Activated naive CD4-positive, alpha-beta T cell treated with anti-CD3 and anti-CD28 coated beads, Interleukin-2, amount 50 U/mL, for 16 hours (primary cell): ENCODE data around the gene NFYB.
A peak's percentile ranks its signal among the peaks of the same experiment; 100 is the strongest.
"Not testable (repeated sequence)": the region's sequence is repeated elsewhere in the genome, so short reads cannot be mapped to it uniquely, and the experiment has no call there.

Experiments
- DNase-seq: peaks from one replicate; pipeline ENCODE4 v3.0.0-alpha.2; 2020

NFYB gene

DNA sequence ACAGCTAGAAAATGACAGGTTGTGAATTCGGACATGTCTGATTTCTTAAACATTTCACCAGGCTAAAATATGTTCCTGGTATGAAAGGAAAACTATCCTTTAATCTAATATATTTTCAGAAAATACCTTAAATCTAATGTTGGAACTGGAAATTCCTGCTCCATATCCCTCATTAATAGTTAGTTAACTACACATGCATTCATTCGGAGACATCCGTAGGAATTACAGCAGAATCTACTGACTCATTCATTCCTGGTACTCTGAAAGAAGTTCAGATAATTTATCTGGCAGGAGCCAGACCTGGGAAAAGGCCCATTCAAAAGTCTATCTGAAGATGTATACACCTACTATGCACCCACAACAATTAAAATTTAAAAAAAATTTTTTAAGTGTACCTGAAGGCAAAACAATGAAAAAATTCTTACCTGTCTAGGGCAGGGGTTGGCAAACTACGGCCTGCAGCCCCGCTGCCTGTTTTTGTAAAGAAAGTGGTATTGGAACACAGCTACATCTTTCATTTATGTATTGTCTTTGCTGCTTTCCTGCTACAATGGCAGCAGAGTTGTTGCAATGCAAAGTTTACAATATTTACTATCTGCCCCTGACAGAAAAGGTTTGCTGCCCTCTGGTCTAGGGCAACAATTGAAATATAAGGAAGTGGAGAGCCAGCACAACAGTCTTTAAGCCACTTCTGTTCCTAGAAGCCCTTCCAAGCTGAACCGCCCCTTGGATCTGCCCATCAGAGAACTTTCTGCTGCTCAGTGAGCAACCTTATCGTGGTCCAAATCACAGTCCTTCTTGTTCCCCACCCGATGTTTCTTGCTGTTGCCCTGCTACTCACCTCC is 17.9 kb upstream of the NFYB start:
- DNase-seq: no peak

GRCh38 chr12:104154806-104155205 is 16.8 kb upstream of the NFYB start:
- DNase-seq: no peak

- no peak for DNase-seq
These were observed 16.3 kb upstream of the NFYB start for GRCh38 chr12:104154286-104154685.

DNA sequence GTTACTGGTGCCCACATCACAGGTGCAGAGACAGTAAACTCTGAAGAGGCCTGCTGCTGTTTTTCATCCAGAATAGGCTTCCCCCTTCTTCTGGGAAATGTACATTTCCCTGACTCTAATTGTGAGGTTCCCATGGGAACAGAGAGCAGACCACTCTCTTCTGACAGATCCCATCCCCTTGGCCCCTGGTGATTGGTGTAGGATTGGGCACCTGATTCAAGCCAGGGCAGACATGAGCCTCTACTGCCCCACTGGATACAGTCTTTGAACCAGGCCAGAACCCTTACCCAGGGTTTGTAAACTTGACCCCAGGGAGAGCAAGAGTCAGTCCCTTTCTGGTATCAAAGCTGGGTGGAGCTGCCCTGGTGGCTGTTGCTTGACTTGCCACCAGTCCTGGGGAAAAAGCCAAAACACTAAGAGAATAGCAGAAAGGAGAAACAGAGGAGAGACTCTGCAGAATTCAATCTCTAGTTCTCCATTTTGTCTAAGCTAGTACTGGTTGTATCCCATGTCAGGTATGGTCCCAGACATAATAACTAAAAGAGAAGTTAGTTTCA is 14.8 kb upstream of the NFYB start:
- no peak for DNase-seq

DNA sequence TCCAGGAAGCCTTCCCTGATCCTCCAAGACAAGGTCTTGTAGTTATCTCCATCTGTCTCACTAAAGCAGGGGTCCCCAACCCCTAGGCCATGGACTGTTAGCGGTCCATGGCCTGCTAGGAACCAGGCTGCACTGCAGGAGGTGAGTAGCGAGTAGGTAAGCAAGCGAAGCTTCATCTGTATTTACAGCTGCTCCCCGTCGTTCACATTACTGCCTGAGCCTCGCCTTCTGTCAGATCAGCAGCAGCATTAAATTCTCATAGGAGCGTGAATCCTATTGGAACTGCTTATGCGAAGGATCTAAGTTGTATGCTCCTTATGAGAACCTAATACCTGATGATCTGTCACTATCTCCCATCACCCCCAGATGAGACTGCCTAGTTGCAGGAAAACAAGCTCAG is 12.4 kb upstream of the NFYB start:
- no peak for DNase-seq

DNA sequence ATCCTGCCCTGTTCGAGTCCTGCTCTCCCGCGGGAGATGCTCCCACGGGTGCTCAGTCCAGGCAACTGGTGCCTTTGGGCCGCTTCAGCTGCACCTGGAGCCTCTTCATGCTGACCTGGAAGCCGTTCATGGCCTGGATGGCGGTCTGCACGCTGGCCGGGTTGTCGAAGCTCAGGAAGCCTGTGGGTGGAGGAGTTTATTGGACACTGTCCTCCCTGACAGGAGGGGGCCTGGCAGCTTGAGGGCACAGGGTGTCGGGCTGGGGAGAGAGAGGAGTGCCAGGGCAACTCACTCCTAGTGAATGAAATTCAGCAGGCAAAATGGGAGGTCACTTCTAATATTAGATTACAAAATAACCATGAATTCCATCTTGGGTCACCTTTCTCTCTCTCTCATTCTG is 9.3 kb upstream of the NFYB start:
- DNase-seq: no peak

DNA sequence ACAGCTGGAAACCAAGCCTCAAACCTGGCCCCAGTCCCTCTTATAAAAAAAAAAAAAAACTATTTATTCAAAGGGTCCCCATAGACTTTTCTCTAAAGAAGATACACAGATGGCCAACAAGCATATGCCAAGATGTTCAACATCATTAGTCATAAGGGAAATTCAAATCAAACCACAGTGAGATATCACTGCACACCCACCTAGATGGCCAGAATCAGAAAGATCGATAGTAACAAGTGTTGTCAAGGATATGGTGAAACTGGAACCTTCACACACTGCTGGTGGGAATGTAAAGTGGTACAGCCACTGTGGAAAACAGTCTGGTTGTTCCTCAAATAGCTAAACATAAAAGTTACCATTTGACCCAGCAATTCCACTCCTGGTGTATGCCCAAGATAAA is 5.9 kb upstream of the NFYB start:
- no peak for DNase-seq

GRCh38 chr12:104143002-104143401 is 5.0 kb upstream of the NFYB start:
- no peak for DNase-seq

- DNase-seq: no peak
These were observed 4.5 kb upstream of the NFYB start for GRCh38 chr12:104142543-104142942.

GRCh38 chr12:104138797-104139152 is 765 bp upstream of the NFYB start:
- DNase-seq: no peak

DNA sequence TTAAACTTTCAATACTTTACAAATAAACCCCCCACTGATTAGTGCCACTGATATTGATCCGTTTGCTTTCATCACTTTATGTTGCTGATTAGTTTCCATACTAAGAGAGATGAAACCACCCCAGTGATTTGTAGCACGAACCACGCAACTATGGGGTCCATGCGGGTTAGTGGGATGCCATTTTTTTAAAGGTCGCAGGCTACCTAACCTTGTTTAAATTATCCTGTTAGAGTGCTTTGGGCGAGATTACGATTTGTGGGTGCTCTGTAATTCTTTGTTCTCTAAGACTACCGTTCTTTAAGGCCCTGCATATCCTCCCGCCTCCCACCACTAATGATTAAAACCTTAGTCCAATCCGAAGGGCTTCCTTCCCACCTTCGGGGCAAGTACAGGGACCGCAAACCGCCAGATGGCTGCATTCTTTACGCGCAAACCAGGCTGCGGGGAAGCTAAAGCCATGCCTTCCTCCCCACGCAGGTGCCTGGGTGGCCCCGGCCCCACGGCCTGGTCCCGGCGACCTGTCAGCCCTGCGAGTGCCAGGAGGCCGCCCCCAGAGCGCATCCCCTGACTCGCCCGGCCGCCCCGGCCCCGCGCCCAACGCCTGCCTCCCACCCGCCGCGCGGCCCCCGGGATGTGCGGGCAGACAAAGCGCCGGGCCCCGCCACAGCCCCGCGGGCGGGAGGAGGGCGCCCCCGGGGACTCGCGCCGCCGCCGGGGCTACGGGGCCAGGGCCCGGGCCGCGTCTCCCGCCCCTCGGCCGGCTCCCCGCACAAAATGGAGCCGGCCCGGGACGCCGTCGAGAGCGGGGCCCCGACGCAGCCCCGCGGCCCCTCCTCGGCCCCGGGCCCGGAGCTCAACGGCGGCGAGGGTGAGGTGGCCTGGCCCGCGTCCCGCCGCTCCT is 759 bp downstream of the NFYB start:
- DNase-seq: peak; percentile 47

GRCh38 chr12:104136577-104136976 is 1.4 kb downstream of the NFYB start:
- DNase-seq: no peak

DNA sequence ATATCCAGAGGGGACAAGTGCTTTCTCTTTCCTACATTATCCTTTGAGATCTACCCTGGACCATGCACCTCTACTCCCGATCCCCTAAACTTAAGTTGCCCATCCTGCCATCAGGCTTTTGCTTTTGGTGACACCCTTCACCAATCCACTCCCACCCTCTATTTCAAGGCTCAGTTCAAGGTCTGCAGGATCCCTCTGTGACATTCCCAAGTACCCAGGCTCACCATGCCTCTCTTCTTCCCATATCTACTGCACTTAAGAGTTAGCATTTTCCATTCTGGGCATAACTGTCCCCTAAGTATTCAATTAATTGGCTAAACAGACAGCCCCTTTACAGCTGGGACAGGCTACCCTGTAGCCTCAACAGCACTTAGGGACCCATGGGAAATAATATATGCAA is 3.1 kb downstream of the NFYB start:
- DNase-seq: no peak

DNA sequence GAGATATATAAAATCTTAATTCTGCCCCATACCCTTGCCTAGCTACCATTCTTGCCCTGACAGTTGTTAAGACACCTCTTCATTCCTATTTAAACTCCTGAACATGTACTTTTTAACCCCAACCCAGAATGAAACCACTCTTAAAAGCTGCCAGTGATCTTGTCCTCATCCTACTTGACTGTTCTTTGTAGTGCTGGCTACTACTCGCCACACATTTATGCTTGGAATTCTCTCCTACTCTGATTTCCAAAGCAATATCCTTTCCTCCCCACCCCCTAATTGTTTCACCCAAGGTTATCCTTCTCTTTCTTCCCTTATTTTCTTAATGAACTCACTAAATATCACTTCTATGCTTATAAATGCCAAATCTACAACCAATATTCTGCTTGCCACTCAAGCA is 4.1 kb downstream of the NFYB start:
- DNase-seq: no peak

DNA sequence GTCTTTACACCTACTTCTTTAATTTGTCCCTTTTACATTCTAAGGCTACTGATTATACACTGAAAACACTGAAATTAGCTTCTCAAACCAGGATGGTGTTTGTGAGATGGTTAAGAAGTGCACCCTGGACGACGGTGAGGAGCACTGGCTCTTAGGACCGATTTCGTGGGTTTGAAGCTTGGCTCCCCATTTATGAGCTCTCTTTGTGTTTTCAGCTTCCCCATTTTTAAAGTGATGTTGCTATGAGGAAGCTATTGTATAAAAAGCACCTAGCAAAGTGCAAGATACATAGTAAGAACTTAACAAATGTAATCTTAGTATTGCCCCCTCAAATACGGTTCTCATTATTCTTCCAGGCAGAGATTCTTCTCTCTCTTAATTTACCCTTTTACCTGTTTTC is 4.7 kb downstream of the NFYB start:
- no peak for DNase-seq

DNA sequence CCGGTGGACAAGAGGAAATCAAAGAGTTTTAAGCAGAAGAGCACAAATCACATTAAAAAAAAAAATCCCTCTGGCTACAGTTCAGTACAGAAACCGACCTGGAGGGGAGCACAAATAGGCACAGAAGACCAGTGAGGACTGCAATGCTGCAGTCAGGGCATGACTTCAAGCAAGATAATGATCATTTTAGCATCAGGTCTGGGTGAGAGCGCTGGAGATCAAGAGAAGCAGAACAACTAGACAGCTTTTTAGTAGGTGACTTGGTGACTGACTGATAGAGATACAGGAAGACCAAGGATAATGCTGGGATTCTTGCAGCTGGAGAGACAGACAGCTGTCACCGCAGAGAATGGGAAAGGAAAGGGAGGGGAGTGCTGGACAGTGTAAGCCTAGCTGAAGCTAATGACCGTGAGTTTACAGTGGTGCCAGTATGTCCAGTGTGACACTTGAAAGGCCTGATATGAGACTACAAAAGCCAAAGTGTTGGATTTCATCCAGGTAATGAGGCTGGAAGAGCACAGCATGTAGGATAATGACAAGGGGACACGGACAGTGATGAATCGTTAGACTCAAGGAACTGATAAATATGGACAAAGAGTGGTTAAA is 5.6 kb downstream of the NFYB start:
- DNase-seq: no peak

DNA sequence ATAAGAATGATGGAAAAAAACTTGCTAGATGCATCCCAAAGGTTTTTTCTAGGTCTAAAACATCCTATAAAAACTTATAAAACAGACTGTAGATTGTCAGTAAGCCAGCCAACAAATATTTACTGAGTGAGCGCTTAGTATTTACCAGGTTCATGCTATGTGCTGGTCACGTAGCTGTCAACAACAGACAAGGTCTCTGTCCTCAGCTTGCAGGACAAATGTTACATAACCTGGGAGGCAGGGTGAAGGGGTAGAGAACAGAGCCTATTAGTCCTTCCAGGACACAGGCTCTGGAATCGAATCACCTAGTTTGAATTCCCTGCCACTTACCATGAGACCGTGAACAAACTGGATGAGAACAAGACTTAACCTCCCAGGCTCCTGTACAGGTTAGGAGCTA is 6.4 kb downstream of the NFYB start:
- no peak for DNase-seq

- DNase-seq: no peak
These were observed 7.2 kb downstream of the NFYB start for GRCh38 chr12:104130760-104131159.

DNA sequence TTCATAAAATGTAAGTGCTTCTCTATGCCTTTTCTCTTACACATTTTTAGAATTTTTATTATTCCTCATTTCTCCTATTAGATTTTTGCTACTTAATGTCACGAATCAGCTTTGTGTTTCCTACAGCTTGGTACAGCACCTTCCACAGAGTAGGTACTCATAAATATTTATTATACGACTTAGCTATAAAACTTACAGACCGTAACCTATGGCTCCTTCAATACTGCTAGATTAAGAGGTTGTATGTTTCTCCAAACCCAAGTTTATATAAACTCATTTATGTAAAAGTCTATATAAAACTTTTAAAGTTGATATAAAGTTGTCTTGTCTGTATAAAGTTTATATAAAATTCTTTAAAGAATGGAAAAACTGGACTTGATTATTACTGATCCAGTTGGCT is 11.5 kb downstream of the NFYB start:
- DNase-seq: no peak

GRCh38 chr12:104122298-104122697 is 15.7 kb downstream of the NFYB start:
- no peak for DNase-seq

GRCh38 chr12:104121001-104121400 is 17.0 kb downstream of the NFYB start:
- no peak for DNase-seq

DNA sequence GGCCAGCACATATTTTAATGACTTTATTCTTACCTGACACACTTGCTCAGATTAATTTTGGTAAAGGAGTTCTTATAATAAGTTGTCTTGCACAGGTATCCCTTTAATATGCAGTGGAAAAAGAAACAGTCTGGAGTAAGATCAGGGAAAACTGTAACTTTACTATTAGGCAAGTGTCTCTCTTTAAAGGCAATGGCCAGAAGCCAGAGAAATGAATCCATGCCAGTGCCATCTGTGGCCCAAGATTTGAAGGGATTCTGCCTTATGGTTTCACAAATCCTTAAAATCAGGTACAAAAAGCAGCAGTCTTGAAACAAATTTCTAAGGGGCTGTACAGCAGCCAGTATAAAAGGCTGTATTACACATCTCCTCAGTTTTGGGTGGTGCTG is 22.4 kb downstream of the NFYB start:
- no peak for DNase-seq

GRCh38 chr12:104114834-104115586 is 23.0 kb downstream of the NFYB start:
- not testable (repeated sequence) for DNase-seq
